H9 (cell line): ENCODE results near the gene WAC. TPM values are rescaled to one million over a fixed set of nuclear protein-coding genes. Genes with fewer than 3 reads are reported as not detected.

Source experiments
- DNase-seq: peaks from one replicate; pipeline ENCODE4 v3.0.0-alpha.2; 2017
- H2AFZ ChIP-seq: one replicate; pipeline ENCODE4 v1.6.1; 2013; ENCODE audit warnings: mild to moderate bottlenecking, low read length, control low read depth, moderate library complexity
- H2AK5ac ChIP-seq: 2 replicates; pipeline ENCODE4 v1.6.1; 2013; ENCODE audit warnings: low read length, control low read depth, mixed read lengths; ENCODE audit not compliant: insufficient read length
- H2BK120ac ChIP-seq: one replicate; pipeline ENCODE4 v1.6.1; 2013; ENCODE audit warnings: low read depth, mild to moderate bottlenecking, low read length, control low read depth, inconsistent platforms; ENCODE audit not compliant: poor library complexity, severe bottlenecking
- H2BK12ac ChIP-seq: 2 replicates; pipeline ENCODE4 v1.6.1; 2013; ENCODE audit warnings: low read length, control low read depth, mixed read lengths, low read depth; ENCODE audit not compliant: insufficient read length
- H2BK15ac ChIP-seq: 2 replicates; pipeline ENCODE4 v1.6.1; 2013; ENCODE audit warnings: low read depth, low read length, control low read depth
- H2BK20ac ChIP-seq: one replicate; pipeline ENCODE4 v1.6.1; 2013; ENCODE audit warnings: low read depth, mild to moderate bottlenecking, low read length, control low read depth, inconsistent platforms; ENCODE audit not compliant: poor library complexity, severe bottlenecking
- H2BK5ac ChIP-seq: 2 replicates; pipeline ENCODE4 v1.6.1; 2013; ENCODE audit warnings: low read length, control low read depth, mixed read lengths; ENCODE audit not compliant: insufficient read length
- H3K14ac ChIP-seq: 2 replicates; pipeline ENCODE4 v1.6.1; 2013; ENCODE audit warnings: low read length, control low read depth; ENCODE audit not compliant: insufficient read depth
- H3K18ac ChIP-seq: 2 replicates; pipeline ENCODE4 v1.6.1; 2013; ENCODE audit warnings: low read depth, mild to moderate bottlenecking, mixed read lengths, low read length, control low read depth; ENCODE audit not compliant: insufficient read length
- H3K23ac ChIP-seq: 2 replicates; pipeline ENCODE4 v1.6.1; 2013; ENCODE audit warnings: low read length, control low read depth, mixed read lengths, low read depth; ENCODE audit not compliant: insufficient read length
- H3K23me2 ChIP-seq: 2 replicates; pipeline ENCODE4 v1.6.1; 2013; ENCODE audit warnings: low read depth, mild to moderate bottlenecking, mixed read lengths, low read length, control low read depth; ENCODE audit not compliant: insufficient read length, poor library complexity, severe bottlenecking
- H3K27ac ChIP-seq: 2 replicates; pipeline ENCODE4 v1.5.1; 2013; ENCODE audit warnings: low read length, control low read depth, mixed read lengths, low read depth; ENCODE audit not compliant: insufficient read length
- H3K27me3 ChIP-seq: 2 replicates; pipeline ENCODE4 v1.6.1; 2013; ENCODE audit warnings: low read length, control low read depth, inconsistent platforms; ENCODE audit not compliant: insufficient read depth
- H3K4ac ChIP-seq: 2 replicates; pipeline ENCODE4 v1.6.1; 2013; ENCODE audit warnings: low read depth, mild to moderate bottlenecking, control low read depth, inconsistent platforms, low read length, moderate library complexity
- H3K4me1 ChIP-seq: 2 replicates; pipeline ENCODE4 v1.6.1; 2013; ENCODE audit warnings: low read length, control low read depth, inconsistent platforms; ENCODE audit not compliant: insufficient read depth
- H3K4me2 ChIP-seq: 2 replicates; pipeline ENCODE4 v1.6.1; 2013; ENCODE audit warnings: low read length, control low read depth, mixed read lengths; ENCODE audit not compliant: insufficient read length, insufficient read depth
- H3K56ac ChIP-seq: 2 replicates; pipeline ENCODE4 v1.6.1; 2013; ENCODE audit warnings: low read depth, mild to moderate bottlenecking, mixed read lengths, low read length, control low read depth; ENCODE audit not compliant: insufficient read length
- H3K79me1 ChIP-seq: 2 replicates; pipeline ENCODE4 v1.6.1; 2013; ENCODE audit warnings: low read depth, mild to moderate bottlenecking, moderate library complexity, low read length, control low read depth, inconsistent platforms; ENCODE audit not compliant: insufficient read depth, poor library complexity, severe bottlenecking
- H3K79me2 ChIP-seq: 2 replicates; pipeline ENCODE4 v1.6.1; 2013; ENCODE audit warnings: low read length, control low read depth, inconsistent platforms; ENCODE audit not compliant: insufficient read depth
- H3K9ac ChIP-seq: 2 replicates; pipeline ENCODE4 v1.6.1; 2013; ENCODE audit warnings: low read length, control low read depth, mixed read lengths; ENCODE audit not compliant: insufficient read length; ENCODE audit errors: extremely low read depth
- H3K9me3 ChIP-seq: one replicate; pipeline ENCODE4 v1.6.1; 2013; ENCODE audit warnings: low read depth, low read length, inconsistent platforms; ENCODE audit not compliant: control insufficient read depth
- H3T11ph ChIP-seq: one replicate; pipeline ENCODE4 v1.6.1; 2013; ENCODE audit warnings: mild to moderate bottlenecking, low read length, control low read depth, inconsistent platforms
- H4K20me1 ChIP-seq: one replicate; pipeline ENCODE4 v1.6.1; 2013; ENCODE audit not compliant: control insufficient read depth, insufficient read length, insufficient read depth
- H4K5ac ChIP-seq: 2 replicates; pipeline ENCODE4 v1.6.1; 2013; ENCODE audit warnings: low read depth, mild to moderate bottlenecking, mixed read lengths, low read length, control low read depth; ENCODE audit not compliant: insufficient read length
- H4K8ac ChIP-seq: replicated peaks from 2 replicates; pipeline ENCODE4 v1.6.1; 2013; ENCODE audit warnings: low read length, control low read depth, mixed read lengths, low read depth; ENCODE audit not compliant: insufficient read length
- H4K91ac ChIP-seq: 2 replicates; pipeline ENCODE4 v1.6.1; 2013; ENCODE audit warnings: low read depth, mild to moderate bottlenecking, moderate library complexity, mixed read lengths, low read length, control low read depth; ENCODE audit not compliant: insufficient read length
- H3K27ac Mint-ChIP-seq, 3 experiments: 2 replicates in 2 of 3; 3 replicates in 1 of 3; pipeline ENCODE4 v1.8.0; 2020 to 2021; ENCODE audit warnings: mixed read lengths in 3 of 3, mild to moderate bottlenecking in 1 of 3, moderate library complexity in 1 of 3
- H3K27me3 Mint-ChIP-seq: 2 replicates; pipeline ENCODE4 v1.8.0; 2021; ENCODE audit warnings: low read depth, mild to moderate bottlenecking, moderate library complexity, mixed read lengths
- H3K36me3 Mint-ChIP-seq, 3 experiments: 2 replicates in 2 of 3; 3 replicates in 1 of 3; pipeline ENCODE4 v1.8.0; 2020 to 2021; ENCODE audit warnings: low read depth in 3 of 3, mixed read lengths in 3 of 3; ENCODE audit not compliant: insufficient read depth in 1 of 3
- H3K4me1 Mint-ChIP-seq, 2 experiments: 2 replicates each; pipeline ENCODE4 v1.8.0; 2020; ENCODE audit warnings: mixed read lengths in 2 of 2
- H3K4me3 Mint-ChIP-seq, 2 experiments: 2 replicates in 1 of 2; 3 replicates in 1 of 2; pipeline ENCODE4 v1.8.0; 2020 to 2021; ENCODE audit warnings: mild to moderate bottlenecking in 2 of 2, mixed read lengths in 2 of 2, moderate library complexity in 1 of 2
- H3K9me3 Mint-ChIP-seq, 2 experiments: 2 replicates in 1 of 2; 3 replicates in 1 of 2; pipeline ENCODE4 v1.8.0; 2020; ENCODE audit warnings: mild to moderate bottlenecking in 2 of 2, mixed read lengths in 2 of 2, moderate library complexity in 1 of 2
- CTCF ChIP-seq: fragments of 200-600 bp; sonication (generic); conservative IDR thresholded peaks from 3 replicates; pipeline ENCODE4 v1.8.0; 2021; ENCODE audit warnings: antibody characterized with exemption, mild to moderate bottlenecking
- WGBS: extraction: QIAGEN DNeasy Blood & Tissue Kit; methylation state at CpG from one replicate; pipeline ENCODE4 v1.1.7; 2013; ENCODE audit warnings: missing lambda C conversion rate, low lambda C conversion rate, mixed read lengths; ENCODE audit not compliant: insufficient read length; ENCODE audit errors: extremely low coverage; 5-methylcytosine and 5-hydroxymethylcytosine counted together
- total RNA-seq: library from RNA; stranded (reverse); gene quantifications from 2 replicates; pipeline ENCODE4 v1.2.1, GENCODE V29; 2021

Gene WAC
- total RNA-seq, 1 experiment from 2014 or later, result 130 TPM

GRCh38 chr10:28601012-28601411, 68.1 kb downstream of the WAC start:
- Histone ChIP-seq H3K4me1 (no peaks in the 10 kb centered on the region), H2AFZ (no peak overlapping the region), H4K5ac (no peak overlapping the region), H2AK5ac (no peak overlapping the region), H4K91ac (no peak overlapping the region), H4K8ac (no peak overlapping the region), H2BK120ac (no peak overlapping the region), H3K56ac (no peak overlapping the region), H3K23ac (no peak overlapping the region), H3K9me3 (no peaks in the 10 kb centered on the region), H3K27me3 (no peaks in the 10 kb centered on the region), H2BK5ac (no peak overlapping the region), H3K9ac (no peak overlapping the region), H4K20me1 (no peaks in the 10 kb centered on the region), H2BK12ac (no peak overlapping the region), H3K4me2 (no peak overlapping the region), H3K23me2 (no peaks in the 10 kb centered on the region), H3K27ac (no peak overlapping the region), H3K79me1 (no peaks in the 10 kb centered on the region), H3K18ac (no peak overlapping the region), H3K14ac (no peak overlapping the region), H3T11ph (no peak overlapping the region), H3K4ac (no peak overlapping the region), H3K79me2 (peaks cover 9% of the 10 kb centered on the region; the same call in 1 of the 2 replicates), H2BK15ac (no peak overlapping the region), H2BK20ac (no peak overlapping the region)
- Mint-ChIP-seq H3K36me3 (peaks cover 6 to 39% (median 31%) of the 10 kb centered on the region in 3 experiments; a peak in 5 of 7 replicates), H3K27ac (no peak overlapping the region), H3K9me3 (no peaks in the 10 kb centered on the region), H3K4me3 (no peak overlapping the region), H3K27me3 (no peaks in the 10 kb centered on the region), H3K4me1 (peaks cover 17 to 18% of the 10 kb centered on the region in 2 experiments)
- no peak for TF ChIP-seq CTCF
- no CpG with 5 or more reads among the region's 4 CpGs for WGBS
- no peak for DNase-seq
